GM10266 (cell line): Measurements from ENCODE around the gene THEM4.

Experiments
- DNase-seq: peaks from one replicate; pipeline ENCODE4 v3.0.0; 2012; ENCODE audit errors: extremely low spot score
- TF ChIP-seq, protein P1 (sequence below): IDR thresholded peaks from 2 replicates; pipeline ENCODE4 v1.5.1; 2012; ENCODE audit warnings: mild to moderate bottlenecking, low read depth; ENCODE audit not compliant: control insufficient read depth, insufficient read depth; ENCODE audit errors: missing control alignments

The THEM4 gene

DNA sequence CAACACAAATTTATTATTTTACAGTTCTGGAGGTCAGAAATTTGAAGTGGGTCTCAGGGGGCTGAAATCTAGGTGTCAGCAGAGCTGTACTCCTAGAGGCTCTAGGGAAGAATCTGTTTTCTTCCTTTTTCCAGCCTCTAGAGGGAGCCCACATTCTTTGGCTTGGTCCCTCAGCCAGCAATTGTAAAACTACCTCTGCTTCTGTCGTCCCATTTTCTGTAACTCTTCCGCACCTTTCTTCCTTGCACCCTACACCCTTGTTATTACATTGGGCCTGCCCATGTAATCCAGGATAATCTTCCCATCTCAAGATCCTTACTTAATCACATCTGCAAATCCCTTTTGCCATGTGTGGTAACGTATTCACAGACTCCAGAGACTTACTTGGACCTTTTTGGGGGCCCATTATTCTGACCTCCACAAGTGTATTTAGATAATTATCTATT is 24.8 kb upstream of the THEM4 start:
- DNase-seq: peak; percentile 43
- TF ChIP-seq, protein P1, sequence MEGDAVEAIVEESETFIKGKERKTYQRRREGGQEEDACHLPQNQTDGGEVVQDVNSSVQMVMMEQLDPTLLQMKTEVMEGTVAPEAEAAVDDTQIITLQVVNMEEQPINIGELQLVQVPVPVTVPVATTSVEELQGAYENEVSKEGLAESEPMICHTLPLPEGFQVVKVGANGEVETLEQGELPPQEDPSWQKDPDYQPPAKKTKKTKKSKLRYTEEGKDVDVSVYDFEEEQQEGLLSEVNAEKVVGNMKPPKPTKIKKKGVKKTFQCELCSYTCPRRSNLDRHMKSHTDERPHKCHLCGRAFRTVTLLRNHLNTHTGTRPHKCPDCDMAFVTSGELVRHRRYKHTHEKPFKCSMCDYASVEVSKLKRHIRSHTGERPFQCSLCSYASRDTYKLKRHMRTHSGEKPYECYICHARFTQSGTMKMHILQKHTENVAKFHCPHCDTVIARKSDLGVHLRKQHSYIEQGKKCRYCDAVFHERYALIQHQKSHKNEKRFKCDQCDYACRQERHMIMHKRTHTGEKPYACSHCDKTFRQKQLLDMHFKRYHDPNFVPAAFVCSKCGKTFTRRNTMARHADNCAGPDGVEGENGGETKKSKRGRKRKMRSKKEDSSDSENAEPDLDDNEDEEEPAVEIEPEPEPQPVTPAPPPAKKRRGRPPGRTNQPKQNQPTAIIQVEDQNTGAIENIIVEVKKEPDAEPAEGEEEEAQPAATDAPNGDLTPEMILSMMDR: peak; percentile 76

DNA sequence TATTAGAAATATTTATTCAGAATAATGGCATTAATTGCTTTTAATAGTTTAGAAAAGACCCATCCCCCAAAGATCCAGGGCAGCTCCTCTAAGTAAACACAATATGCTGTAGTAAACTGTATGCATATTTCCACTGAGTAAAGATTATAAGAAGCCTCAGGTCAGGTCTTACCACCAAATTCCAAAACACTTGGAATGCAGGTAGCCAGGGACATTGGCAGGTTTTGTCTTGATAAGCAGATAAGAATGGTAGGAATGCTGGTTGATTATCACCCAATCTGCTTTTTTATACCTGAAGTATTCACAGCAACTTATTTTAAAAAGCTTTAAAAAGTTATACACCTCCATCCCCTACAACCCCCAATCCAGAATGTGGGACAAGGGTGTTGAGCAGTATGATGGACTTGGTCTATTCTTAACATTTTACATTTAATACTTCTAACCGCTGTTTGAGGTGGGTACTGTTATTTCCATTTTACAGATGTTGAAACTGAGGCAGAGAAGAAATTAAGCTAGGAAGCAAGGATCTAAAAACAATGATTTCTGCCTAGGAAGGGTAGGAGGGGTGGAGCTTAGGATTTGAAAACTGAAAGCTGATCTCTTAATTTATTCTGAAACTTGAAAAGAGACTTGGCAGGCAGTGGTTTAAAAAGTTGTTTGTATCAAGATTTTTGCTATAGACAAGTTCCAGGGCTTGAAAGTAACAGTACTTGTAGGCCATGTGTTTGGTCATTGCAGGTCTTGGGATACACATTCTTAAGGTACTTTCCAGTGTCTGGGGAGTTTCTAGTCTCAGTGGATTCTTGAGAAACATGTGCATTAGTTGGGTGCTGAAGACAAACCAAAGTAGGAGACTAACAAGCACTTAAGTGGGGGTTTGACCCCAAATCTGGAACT is 15.6 kb upstream of the THEM4 start:
- DNase-seq: no peak
- TF ChIP-seq, protein P1: no peak

DNA sequence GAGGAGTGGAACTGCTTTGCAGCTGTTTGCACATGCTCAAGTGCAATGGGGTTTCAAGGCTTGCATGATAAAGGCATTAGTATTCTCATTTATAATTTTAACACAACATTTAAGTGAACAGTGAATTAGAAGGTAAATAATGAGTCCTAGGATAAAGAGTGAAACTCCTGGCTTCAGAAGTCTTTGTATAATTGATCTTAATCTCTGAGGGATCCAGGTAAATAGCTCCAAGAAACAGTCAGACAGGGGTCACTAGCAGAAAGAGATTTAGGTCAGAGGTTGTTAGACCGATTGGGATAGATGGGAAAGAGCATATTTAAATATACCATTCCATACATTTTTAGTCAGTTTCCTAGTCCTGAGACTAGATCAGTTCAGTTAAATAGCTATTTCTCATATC is 14.1 kb upstream of the THEM4 start:
- TF ChIP-seq, protein P1: no peak
- DNase-seq: no peak

DNA sequence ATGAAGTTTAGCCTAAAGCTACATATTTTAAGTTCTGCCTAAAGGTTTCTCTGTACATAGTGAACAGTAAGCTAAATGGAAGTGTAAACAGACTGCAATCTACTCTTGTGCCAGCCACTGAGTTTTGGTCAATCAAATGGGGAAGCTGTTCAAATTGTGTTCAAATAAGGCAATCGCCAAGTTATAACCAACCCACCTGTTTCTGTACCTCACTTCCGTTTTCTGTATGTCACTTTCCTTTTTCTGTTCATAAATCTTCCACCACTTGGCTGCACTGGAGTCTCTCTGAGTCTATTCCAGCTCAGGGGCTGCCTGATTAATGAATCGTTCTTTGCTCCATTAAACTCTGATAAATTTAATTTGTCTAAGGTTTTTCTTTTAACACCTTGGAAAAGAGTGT is 10.8 kb upstream of the THEM4 start:
- TF ChIP-seq, protein P1: no peak
- no peak for DNase-seq

DNA sequence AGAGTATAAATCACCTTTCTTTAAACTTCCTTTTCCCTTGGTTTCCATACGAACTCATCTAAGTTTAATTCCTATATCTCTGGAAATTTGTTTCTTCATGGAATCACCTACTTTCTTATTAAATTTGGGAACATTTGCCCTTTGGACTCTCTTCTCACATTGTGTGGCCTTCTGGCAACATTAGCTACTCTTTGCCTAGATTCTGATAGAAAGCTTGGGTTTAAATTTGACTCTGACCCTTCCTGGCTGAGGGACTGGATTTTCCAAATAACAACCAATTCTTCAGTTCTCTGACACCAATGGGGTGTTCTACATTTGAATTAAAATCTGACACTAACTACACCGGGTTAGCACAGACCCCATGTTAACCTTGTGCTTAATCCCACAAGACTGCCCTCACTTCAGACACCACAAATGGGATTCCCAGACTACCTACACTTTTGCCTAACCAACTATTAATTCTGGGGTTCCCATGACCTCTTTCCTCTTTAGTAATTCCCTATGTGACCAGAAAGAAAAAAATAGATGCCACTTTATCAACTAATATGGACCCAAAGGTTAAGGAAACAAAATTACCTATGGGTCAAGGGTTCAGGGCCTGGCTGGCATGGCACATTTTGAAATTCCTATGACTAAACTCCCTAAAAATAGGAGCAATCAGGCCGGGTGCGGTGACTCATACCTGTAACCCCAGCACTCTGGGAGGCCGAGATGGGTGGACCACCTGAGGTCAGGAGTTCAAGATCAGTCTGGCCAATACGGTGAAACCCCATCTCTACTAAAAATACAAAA is 9.7 kb upstream of the THEM4 start:
- no peak for DNase-seq
- TF ChIP-seq, protein P1: no peak

DNA sequence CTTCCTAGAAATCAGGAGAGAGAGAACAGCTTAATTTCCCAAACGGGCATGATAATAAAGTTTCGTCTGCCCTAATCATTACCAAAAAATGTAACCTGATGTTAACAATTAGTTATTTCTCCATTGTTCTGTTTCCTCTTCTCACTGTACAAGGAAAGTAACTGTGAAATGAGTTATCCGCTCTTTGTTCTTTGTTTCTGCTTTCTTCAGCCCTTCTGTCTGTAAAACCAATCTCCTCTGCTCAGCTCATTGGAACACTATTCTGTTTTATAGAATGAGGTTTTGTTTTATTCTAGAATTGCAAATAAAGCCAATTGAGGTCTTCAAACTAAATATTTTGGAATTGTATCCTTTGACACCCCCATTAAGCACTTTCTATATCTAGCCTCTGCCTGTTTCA is 8.8 kb upstream of the THEM4 start:
- TF ChIP-seq, protein P1: no peak
- no peak for DNase-seq

DNA sequence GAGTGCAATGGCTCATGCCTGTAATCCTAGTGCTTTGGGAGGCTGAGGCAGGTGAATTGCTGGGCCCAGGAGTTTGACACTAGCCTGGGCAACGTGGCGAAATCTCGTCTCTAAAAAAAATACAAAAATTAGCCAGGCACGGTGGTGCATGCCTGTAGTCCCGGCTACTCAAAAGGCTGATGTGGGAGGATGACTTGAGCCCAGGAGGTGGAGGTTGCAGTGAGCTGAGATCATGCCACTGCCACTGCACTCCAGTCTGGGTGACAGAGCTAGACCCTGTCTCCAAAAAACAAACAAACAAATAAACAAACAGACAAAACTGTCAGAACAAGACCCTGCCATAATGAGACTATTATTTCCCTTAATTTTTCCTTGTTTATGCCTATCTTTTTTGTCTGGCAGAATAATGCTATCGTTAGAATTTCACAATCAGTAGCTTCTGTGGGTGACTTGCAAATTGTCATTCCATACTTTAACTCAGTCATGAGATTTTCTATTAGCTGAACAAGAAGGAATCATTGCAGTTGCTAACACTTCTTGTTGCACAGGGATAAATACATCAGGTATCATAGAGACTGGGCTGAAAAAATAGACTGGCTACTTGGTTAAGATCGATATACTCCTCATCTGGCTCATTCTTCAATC is 7.5 kb upstream of the THEM4 start:
- DNase-seq: no peak
- TF ChIP-seq, protein P1: no peak
